Spleen (tissue), 7 donors: ENCODE data around the gene FSTL5.

Experiments
- POLR2AphosphoS5 ChIP-seq, 3 donors: sonication (generic); formaldehyde crosslinking; IDR thresholded peaks; one replicate each; pipeline ENCODE4 v1.5.1; 2017; ENCODE audit warnings: antibody characterized with exemption in 3 of 3
- TF ChIP-seq, protein P1 (sequence below), 11 experiments: fragments of 200-600 bp in 7 of 11; fragments of 450-650 bp in 4 of 11; sonication (generic) in 4 of 11; IDR thresholded peaks in 8 of 11; conservative IDR thresholded peaks in 3 of 11; 1 replicate in 7 of 11; 2 replicates in 4 of 11; pipeline versions ENCODE4 v1.4.0 to v1.8.0; 2016 to 2021; ENCODE audit warnings: antibody characterized with exemption in 11 of 11, inconsistent platforms in 4 of 11, mild to moderate bottlenecking in 1 of 11
- donor health status: DM: no; HTN: no; CAD: no; lungs with moderate emphysema.
- donor health status: DM: no; HTN: no; CAD: no.
- donor health status: DM: no; HTN: no; CAD: no.

- TF ChIP-seq, protein P1, sequence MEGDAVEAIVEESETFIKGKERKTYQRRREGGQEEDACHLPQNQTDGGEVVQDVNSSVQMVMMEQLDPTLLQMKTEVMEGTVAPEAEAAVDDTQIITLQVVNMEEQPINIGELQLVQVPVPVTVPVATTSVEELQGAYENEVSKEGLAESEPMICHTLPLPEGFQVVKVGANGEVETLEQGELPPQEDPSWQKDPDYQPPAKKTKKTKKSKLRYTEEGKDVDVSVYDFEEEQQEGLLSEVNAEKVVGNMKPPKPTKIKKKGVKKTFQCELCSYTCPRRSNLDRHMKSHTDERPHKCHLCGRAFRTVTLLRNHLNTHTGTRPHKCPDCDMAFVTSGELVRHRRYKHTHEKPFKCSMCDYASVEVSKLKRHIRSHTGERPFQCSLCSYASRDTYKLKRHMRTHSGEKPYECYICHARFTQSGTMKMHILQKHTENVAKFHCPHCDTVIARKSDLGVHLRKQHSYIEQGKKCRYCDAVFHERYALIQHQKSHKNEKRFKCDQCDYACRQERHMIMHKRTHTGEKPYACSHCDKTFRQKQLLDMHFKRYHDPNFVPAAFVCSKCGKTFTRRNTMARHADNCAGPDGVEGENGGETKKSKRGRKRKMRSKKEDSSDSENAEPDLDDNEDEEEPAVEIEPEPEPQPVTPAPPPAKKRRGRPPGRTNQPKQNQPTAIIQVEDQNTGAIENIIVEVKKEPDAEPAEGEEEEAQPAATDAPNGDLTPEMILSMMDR (IDR thresholded peaks at IDR 0.05 in 8 of 11, conservative IDR thresholded peaks at IDR 0.05 in 3 of 11) = no peak
- TF ChIP-seq POLR2AphosphoS5 (IDR thresholded peaks at IDR 0.05) = no peak
These were observed 802.8 kb downstream of the FSTL5 start for GRCh38 chr4:161360982-161361381.
